CD4-positive, alpha-beta T cell treated with Interleukin-6 for 4 hours (primary cell): ENCODE results near the gene GYG1.

Experiments
- DNase-seq: peaks from one replicate; pipeline ENCODE4 v3.0.0-alpha.2; 2020; ENCODE audit warnings: mixed read lengths

GYG1 gene

DNA sequence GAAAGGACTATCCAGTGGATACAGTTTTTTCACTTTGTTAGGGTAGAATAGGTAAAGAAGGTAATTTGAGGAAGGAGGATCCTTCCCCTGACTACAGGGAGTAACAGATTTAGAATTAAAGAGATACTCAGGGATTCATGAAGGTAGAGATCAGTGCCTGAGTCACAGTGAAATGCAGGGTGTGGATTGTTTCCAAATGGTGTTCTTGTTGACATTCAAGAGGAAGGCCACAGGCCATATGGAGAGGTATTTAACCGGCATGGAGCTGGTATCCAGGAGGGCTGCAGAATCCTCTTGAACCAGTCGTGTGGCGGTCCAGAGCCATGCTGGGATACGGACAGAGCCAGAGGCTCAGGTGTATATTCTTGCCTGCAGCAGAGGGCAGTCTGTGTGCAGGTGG, 28.2 kb downstream of the GYG1 start:
- DNase-seq: no peak

DNA sequence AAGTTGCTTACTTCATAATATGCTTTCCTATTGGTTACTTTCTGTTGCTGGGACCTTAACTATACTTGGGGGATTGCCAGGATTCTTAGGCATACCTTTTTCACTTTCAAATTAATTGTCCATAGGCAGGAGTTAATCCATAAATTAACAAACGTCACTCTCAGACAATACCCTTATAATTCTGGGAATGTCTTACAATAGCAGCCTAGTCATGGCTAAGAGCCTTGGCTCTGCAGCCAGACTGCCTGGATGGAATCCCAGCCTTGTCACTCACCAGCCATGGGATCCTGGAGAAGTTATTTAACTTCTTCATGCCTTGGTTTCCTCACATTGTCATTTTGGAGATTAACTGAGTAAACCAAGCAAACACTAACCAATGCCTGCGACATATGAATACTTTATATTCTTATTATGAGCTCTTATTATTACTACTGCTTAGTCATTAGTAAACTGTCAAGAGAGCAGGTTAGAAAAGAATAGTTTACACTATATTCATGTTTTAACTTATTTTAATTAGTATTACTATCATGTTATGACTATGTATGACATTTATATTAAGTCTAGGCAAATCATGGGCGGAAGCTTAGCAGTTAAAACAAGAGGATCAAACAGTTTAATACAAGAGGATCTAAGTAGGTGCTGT, 29.0 kb downstream of the GYG1 start:
- DNase-seq: no peak

DNA sequence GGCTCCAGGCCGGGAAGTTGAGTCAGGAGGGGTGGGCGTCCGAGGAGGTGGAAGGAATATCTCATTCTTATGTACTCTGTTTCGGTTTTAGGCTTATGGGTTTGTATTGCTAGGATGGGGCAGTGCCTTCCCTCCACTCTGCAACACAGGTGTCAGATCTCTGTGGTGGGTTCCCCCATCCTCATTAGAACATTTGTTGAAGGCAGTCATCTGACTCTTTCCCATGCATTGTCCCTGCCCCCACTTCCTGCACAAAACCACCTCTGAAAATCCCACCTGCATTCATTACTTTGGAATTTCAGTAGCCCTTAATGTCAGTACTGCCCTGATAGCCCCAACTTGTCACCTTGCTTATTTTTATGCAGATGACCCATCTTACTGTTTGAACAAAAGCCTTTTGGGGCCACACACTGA, 29.5 kb downstream of the GYG1 start:
- no peak for DNase-seq

DNA sequence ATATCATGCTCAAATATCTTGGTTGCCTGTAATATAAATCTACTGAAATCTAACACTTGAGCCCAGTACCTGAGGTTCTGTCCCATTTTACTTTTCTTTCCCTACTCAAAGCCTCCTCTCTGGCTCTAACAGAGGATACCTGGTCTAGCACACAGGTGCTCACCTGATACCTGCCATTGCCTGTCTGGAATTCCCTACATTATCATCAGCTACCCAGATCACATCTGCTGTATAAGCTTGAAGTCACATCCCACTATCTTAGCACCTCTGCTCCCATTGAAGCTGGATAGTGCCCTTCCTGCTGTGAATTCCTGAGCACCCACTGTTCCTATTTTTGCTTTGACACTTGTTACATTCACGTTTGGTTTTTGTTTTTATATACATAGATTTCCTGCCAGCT, 30.5 kb downstream of the GYG1 start:
- DNase-seq: no peak

DNA sequence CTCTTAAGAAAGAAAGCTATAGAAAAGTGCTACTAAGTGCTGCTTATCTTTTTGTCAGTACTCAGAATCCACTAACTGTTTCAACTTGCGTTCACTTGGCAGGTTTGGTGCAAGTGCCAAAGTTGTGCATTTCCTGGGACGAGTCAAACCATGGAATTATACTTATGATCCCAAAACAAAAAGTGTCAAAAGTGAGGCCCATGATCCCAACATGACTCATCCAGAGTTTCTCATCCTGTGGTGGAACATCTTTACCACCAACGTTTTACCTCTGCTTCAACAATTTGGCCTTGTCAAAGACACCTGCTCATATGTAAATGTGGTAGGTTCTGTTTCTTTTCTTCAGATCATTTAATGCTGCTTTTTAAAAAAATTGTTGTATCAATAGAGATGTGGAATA, 32.6 kb downstream of the GYG1 start:
- DNase-seq: no peak

DNA sequence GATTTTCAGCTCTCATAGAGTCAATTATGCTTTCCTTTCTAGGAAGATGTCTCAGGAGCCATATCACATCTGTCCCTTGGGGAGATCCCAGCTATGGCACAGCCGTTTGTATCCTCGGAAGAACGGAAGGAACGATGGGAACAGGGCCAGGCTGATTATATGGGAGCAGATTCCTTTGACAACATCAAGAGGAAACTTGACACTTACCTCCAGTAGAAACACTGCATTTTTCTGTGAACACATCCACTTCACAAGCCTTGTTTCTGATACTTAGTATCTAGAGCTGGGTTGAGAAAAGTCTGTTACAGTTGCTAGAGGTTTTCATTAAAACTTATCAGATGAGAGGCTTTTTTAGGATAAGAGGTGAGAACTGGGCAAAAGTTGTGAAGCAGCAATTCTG, 35.4 kb downstream of the GYG1 start:
- no peak for DNase-seq

DNA sequence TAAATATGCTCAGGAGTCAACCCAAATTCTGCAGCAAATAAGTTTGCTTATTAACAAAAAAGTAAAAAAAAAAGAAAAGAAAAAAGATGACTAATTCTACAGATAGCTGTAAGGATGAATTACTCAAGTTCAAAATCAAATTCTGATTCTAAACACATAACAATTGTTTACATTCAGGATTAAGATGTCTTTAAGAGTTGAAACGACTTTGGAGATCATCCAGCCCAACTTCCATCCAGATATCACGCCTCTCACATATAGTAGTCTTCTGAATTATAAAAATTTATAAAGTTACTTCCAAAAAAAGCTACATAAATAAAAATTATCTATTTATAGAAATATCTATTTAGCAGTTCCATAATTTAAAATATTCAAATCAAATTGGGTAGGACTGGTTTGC, 39.8 kb downstream of the GYG1 start:
- DNase-seq: no peak

DNA sequence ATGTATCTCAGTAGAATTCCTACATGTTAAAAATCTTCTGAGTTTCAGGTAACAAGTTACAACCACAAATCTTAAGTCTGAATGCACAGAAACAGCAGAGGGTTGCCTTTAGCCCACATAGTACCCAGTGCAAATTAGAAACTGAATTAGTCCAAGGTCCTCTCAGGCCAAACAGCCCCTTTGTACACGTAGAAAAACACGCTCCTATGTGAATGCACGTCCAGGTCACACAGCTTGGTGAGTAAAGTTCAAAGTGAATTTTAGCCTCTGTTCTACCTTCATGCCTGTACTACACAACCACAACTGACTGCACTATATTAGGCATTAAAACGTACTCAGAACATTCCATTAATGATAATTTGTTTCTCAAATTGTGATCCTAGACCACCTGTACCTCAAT, 46.3 kb downstream of the GYG1 start:
- no peak for DNase-seq

DNA sequence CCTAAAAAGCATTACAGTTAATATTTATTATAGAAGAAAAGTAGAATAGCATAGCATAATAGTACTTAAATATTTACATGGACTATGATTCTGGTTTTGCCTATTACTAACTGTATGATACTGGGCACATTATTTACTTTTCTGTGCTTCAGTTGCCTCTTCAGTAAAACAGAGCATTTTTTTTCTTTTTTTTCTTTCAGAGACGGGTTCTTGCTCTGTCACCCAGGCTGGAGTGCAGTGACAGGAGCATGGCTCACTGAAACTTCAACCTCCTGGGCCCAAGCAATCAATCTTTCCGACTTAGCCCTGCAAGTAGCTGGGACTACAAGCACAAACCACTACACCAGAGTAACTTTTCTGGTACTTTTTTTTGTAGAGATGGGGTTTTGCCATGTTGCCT, 47.0 kb downstream of the GYG1 start:
- DNase-seq: no peak

DNA sequence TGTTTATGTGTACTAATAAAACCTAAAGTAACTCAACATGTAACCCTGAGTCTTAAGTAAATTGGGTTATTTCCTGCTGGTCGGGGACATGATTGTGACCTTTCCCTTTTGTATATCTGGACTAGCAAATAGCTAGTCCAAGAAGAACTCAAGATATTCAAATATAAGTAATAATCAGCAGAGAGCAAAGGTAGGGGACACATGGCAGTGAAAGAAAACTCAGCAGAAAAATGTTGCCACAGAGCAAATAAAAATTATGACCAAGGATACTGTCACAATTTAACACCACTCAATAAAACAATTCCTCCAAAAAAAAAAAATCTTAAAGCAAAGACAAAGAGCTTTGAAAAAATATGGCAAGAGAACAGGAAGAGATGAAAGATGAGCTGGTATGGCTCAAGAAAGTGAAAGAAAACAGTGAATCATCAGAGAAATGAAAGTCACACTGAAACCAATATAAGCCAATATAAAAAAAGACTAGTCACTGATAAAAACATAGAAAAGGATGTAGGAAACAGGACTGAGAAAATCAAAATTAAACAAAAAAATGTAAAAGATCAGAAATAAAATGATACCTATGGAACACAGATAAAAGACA, 51.5 kb downstream of the GYG1 start:
- DNase-seq: no peak

DNA sequence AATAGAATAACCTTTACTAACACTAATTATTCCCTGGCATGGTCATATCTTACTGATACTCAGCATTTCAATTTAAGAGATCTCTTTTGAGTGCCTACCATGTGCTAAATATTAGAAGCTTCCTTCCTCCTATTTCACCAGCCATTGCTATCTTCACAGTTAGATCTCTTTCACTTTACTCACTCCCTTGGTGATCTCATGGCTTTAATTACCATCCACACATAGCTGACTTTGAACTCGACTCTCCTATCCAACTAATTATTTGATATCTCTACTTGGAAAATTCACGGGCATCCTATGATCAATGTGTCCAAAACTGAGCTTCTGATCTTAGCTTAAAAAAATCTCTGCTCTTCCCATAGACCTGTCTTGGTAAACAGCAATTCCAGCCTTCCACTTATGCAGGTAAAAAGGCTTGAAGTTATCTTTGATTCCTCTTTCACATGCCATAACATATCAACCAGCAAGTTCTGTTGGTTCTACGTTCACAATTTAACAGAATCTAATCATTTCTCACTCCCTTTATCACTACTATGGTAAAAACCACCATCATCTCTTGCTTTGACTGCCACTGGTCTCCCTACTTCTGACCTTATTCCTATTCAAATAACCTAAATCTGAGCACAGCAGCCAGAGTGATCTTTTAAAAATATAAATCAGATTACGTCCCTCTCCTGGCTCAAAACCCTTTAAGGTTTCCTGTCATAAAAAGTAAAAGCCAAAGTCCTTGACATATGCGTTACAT, 53.2 kb downstream of the GYG1 start:
- DNase-seq: no peak

DNA sequence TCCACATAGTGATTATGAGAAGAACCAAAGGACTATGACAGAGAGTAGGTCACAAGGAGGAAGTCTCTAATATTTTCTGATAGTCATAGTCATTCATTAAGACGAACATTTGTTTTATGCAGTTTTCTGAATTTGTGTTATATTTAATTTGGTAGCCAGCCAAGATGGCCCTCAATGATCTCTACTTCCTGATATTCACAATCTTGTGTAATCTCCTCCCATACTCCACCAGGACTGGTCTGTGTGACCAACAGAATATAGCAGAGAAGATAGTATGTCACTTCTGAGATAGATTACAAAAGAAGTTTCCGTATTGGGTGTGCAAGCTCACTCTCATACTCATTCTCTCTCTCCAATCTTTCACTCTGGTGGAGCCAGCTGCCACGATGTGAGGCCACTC, 64.2 kb downstream of the GYG1 start:
- no peak for DNase-seq

DNA sequence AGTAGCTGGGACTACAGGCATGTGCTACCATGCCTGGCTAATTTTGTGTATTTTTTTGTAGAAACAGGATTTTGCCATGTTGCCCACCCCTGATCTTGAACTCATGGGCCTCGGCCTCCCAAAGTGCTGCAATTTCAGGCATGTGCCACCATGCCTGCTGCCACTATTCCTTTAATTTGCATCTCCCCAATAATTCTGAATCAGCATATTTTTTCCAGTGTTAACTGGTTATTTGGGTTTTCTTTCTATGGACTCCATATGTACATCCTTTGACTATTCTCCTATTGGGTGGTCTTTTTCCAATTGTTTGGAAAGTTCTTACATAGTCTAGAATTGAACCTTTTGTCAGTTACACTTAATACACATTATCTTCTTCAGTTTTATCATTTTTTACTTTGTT, 66.9 kb downstream of the GYG1 start:
- no peak for DNase-seq

DNA sequence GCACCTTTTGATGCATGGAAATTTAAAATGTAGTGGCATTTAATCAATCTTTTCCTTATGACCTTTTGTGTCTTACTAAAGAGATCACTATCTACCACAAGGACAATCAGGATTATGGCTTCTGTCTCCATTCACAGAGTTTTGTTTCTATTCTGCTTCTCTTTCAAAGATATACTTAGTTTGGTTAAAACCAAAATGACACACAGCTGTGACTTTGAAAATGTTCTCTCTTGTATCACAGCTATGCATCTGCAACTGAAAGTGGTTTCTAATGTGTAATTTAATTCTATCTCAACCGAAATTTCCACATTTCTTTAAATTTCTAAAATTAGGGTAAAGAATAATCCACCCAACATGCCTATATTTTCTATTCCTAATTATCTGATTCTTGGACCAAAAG, 67.3 kb downstream of the GYG1 start:
- DNase-seq: no peak

DNA sequence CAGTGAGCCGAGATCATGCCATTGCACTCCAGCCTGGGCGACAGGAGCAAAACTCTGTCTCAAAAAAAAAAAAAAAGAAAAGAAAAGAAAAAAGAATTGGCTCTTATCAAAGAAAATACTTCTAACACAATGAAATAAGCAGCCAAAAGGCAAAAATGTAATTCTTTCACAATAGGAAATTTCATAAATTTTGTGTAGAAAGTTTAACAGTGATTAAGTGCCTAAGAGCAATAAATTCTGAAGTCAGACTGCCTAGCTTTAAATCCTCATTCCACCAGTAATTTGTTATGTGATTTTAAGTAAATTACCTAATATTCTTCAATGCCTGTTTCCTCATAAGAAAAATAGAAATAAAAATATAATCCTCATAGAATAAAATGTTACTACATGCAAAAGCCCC, 70.4 kb downstream of the GYG1 start:
- DNase-seq: no peak

DNA sequence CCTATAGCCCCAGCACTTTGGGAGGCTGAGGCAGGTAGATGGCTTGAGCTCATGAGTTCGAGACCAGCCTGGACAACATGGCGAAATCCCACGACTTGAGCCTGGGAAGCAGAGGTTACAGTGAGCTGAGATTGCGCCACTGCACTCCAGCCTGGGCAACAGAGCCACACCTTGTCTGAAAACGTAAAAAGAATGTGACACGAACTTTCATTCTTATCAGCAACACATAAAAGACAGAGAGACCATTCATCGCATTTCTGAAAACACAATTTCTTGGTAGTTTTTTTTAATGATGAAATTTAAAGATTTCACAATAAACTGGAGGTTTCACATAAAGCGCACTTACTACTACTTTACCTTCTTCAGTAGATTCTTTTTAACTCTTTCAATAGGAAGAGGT, 76.5 kb downstream of the GYG1 start:
- no peak for DNase-seq
